RKO (cell line): ENCODE results near the gene ALDH16A1.

Source experiments
- DNase-seq: peaks from one replicate; pipeline ENCODE4 v3.0.0-alpha.2; 2016; ENCODE audit warnings: low spot score

The ALDH16A1 gene

GRCh38 chr19:49453013-49453756 lies at the start of gene ALDH16A1:
ALDH16A1 (plus strand) TSS chr19:49453225; CDS start chr19:49453332, 107 bp downstream.
- peak; percentile 97 for DNase-seq

- no peak for DNase-seq
Observed at GRCh38 chr19:49403404-49404187, 49.4 kb upstream of the ALDH16A1 start.

GRCh38 chr19:49407079-49407478 lies 45.9 kb upstream of the ALDH16A1 start:
- no peak for DNase-seq

GRCh38 chr19:49407482-49408015 lies 45.5 kb upstream of the ALDH16A1 start:
- DNase-seq, result no peak

- no peak for DNase-seq
Observed at GRCh38 chr19:49408816-49409440, 44.1 kb upstream of the ALDH16A1 start.

GRCh38 chr19:49409441-49410029 lies 43.5 kb upstream of the ALDH16A1 start:
- DNase-seq, result no peak

- no peak for DNase-seq
Observed at GRCh38 chr19:49411681-49412326, 41.2 kb upstream of the ALDH16A1 start.

- DNase-seq, result no peak
Observed at GRCh38 chr19:49413348-49413747, 39.7 kb upstream of the ALDH16A1 start.

- no peak for DNase-seq
Observed at GRCh38 chr19:49414256-49414655, 38.8 kb upstream of the ALDH16A1 start.

- no peak for DNase-seq
Observed at GRCh38 chr19:49415102-49415809, 37.8 kb upstream of the ALDH16A1 start.

GRCh38 chr19:49415810-49416200 lies 37.2 kb upstream of the ALDH16A1 start:
- DNase-seq, result no peak

GRCh38 chr19:49417088-49417487 lies 35.9 kb upstream of the ALDH16A1 start:
- no peak for DNase-seq

GRCh38 chr19:49418511-49418910 lies 34.5 kb upstream of the ALDH16A1 start:
- DNase-seq, result no peak

- DNase-seq, result no peak
Observed at GRCh38 chr19:49419173-49419572, 33.9 kb upstream of the ALDH16A1 start.

GRCh38 chr19:49420227-49420626 lies 32.8 kb upstream of the ALDH16A1 start:
- no peak for DNase-seq

- no peak for DNase-seq
Observed at GRCh38 chr19:49421039-49421877, 31.8 kb upstream of the ALDH16A1 start.

- DNase-seq, result no peak
Observed at GRCh38 chr19:49421878-49422202, 31.2 kb upstream of the ALDH16A1 start.

- DNase-seq, result no peak
Observed at GRCh38 chr19:49422407-49423070, 30.5 kb upstream of the ALDH16A1 start.

GRCh38 chr19:49423071-49423984 lies 29.7 kb upstream of the ALDH16A1 start, which contains the start of gene PTH2:
PTH2 (minus strand) TSS chr19:49423441; CDS start chr19:49423339, 102 bp downstream.
- no peak for DNase-seq
